Prostate gland (tissue), 2 donors: ENCODE measurements around the gene NRF1. TPM values are rescaled to one million over a fixed set of nuclear protein-coding genes. Genes with fewer than 3 reads are reported as not detected.

Experiments used
- DNase-seq: peaks from one replicate; pipeline ENCODE4 v3.0.0-alpha.2; 2019; ENCODE audit warnings: low spot score
- H3K27ac ChIP-seq, 2 donors: fragments of 200-600 bp; sonication (generic); 2 replicates each; pipeline ENCODE4 v1.5.1; 2017 to 2019
- H3K27me3 ChIP-seq: fragments of 200-600 bp; sonication (generic); replicated peaks from 2 replicates; pipeline ENCODE4 v1.5.1; 2019; ENCODE audit not compliant: insufficient read depth
- H3K36me3 ChIP-seq, 2 donors: fragments of 200-600 bp; sonication (generic); 1 replicate in 1 of 2; 2 replicates in 1 of 2; pipeline versions ENCODE4 v1.5.1 to v1.8.1; 2017 to 2019
- H3K4me1 ChIP-seq: fragments of 200-600 bp; sonication (generic); replicated peaks from 2 replicates; pipeline ENCODE4 v1.5.1; 2019
- H3K4me3 ChIP-seq, 2 donors: fragments of 200-600 bp; sonication (generic); 2 replicates each; pipeline ENCODE4 v1.5.1; 2017 to 2019
- H3K9me3 ChIP-seq: fragments of 200-600 bp; sonication (generic); 2 replicates; pipeline ENCODE4 v1.5.1; 2017
- POLR2A ChIP-seq: fragments of 450-650 bp; IDR thresholded peaks from one replicate; pipeline ENCODE4 v1.6.1; 2016; ENCODE audit warnings: antibody characterized with exemption, mild to moderate bottlenecking
- POLR2AphosphoS5 ChIP-seq: sonication (generic); formaldehyde crosslinking; IDR thresholded peaks from one replicate; pipeline ENCODE4 v1.6.1; 2017; ENCODE audit warnings: antibody characterized with exemption
- WGBS: methylation state at CpG from one replicate; pipeline ENCODE4 v1.1.5; 2018; 5-methylcytosine and 5-hydroxymethylcytosine counted together
- intact Hi-C: fragments of 100-400 bp; cut with DNase I; formaldehyde crosslinking; loops from one replicate; pipeline ENCODE4 v1.14.2; 2022
- total RNA-seq, 2 donors: library from RNA; depleted of rRNA; stranded (reverse); fragments of >200 nt; gene quantifications; one replicate each; pipeline ENCODE4 v1.1.0, GENCODE V29; 2016
- TF ChIP-seq, protein P1 (sequence below), 4 experiments: fragments of 200-600 bp in 2 of 4; fragments of 450-650 bp in 2 of 4; sonication (generic) in 2 of 4; IDR thresholded peaks; 1 replicate in 3 of 4; 2 replicates in 1 of 4; pipeline ENCODE4 v1.5.1; 2016 to 2019; ENCODE audit warnings: antibody characterized with exemption in 4 of 4, mild to moderate bottlenecking in 2 of 4, moderate library complexity in 2 of 4

Gene NRF1
- total RNA-seq, 2 donors from 2014 or later = 22.3 to 27.0 TPM

DNA sequence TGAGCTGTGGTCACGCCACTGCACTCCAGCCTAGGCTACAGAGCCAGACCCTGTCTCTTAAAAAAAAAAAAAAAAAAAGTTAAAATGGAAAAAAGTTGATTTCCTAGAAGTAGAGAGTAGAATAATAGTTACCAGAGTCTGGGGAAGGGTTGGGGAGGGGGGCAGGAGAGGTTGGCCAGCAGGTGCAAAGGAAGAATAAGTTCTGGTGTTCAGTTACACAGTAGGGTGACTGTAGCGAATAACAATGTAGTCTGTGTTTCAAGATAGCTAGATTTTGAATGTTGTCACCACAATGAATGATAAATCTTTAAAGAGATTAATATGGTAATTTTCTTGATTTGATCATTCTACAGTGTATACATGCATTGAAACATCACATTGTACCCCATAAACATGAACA is 142.9 kb downstream of the NRF1 start:
- Histone ChIP-seq H3K4me1 (no peaks in the 10 kb centered on the region), H3K27ac (no peak overlapping the region), H3K4me3 (no peak overlapping the region), H3K36me3 (no peaks in the 10 kb centered on the region), H3K27me3 (no peaks in the 10 kb centered on the region), H3K9me3 (no peaks in the 10 kb centered on the region)
- WGBS = 100% methylated on average over 2 of the region's 2 CpGs
- intact Hi-C loops = no loop called here
- DNase-seq = no peak
- no peak for TF ChIP-seq POLR2AphosphoS5
- TF ChIP-seq, protein P1, sequence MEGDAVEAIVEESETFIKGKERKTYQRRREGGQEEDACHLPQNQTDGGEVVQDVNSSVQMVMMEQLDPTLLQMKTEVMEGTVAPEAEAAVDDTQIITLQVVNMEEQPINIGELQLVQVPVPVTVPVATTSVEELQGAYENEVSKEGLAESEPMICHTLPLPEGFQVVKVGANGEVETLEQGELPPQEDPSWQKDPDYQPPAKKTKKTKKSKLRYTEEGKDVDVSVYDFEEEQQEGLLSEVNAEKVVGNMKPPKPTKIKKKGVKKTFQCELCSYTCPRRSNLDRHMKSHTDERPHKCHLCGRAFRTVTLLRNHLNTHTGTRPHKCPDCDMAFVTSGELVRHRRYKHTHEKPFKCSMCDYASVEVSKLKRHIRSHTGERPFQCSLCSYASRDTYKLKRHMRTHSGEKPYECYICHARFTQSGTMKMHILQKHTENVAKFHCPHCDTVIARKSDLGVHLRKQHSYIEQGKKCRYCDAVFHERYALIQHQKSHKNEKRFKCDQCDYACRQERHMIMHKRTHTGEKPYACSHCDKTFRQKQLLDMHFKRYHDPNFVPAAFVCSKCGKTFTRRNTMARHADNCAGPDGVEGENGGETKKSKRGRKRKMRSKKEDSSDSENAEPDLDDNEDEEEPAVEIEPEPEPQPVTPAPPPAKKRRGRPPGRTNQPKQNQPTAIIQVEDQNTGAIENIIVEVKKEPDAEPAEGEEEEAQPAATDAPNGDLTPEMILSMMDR (IDR thresholded peaks at IDR 0.05) = no peak
- TF ChIP-seq POLR2A = no peak

DNA sequence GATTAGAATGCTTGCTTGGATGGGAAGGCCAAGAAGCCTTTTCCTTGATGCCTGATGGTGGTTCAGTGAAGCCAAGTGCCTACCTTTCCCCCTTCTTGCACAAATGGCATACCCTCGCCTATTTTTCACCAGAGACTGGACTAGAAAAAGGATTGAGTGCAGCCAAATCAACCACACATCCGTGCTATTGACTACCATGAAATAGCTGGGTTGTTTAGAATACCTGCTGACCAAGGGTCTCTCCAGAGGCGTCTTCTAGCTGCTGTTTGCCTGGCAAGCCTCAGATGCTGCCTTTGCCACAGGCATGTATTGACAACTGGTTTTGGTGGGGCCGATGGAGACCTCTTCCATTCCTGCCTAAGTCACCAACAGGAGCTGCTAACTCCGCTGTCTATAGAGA is 146.5 kb downstream of the NRF1 start:
- WGBS = 96% methylated on average over 5 of the region's 5 CpGs
- H3K4me1 ChIP-seq = no peaks in the 10 kb centered on the region
- no peaks in the 10 kb centered on the region for H3K36me3 ChIP-seq
- no peaks in the 10 kb centered on the region for H3K27me3 ChIP-seq
- H3K4me3 ChIP-seq = no peak overlapping the region
- H3K27ac ChIP-seq = no peak overlapping the region
- intact Hi-C loops = no loop called here
- no peak for DNase-seq
- TF ChIP-seq POLR2AphosphoS5 (no peak), POLR2A (no peak)
- TF ChIP-seq, protein P1 (IDR thresholded peaks at IDR 0.05) = no peak
- no peaks in the 10 kb centered on the region for H3K9me3 ChIP-seq

DNA sequence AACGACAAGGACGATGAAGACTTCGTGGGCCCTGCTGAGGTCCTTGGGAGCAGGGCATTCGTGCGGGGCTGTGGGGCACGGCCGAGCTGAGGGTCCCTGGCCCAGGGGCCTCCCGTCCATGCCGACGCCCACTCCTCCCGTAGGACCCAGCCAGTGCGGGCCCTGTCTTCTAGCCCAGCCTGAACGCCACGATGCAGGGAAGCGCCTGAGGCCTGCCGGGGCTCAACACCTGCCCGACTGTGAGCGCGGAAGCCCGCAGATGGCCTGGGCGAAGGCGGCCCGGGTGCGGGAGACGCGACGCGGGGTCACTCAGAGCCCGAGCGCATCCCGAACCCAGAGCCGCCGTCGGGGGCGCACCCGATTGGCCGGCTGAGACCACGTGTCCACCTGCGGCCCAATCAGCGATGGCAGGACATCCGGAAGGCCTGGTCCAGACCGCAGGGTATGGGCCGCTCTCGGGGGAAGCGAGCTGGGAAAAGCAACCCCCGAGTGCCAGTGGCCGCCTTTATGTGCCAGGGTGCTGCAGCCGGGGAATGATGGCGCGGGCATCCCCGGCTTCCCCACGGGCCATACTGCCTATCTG is 151.0 kb downstream of the NRF1 start:
- 96% methylated on average over 43 of the region's 52 CpGs for WGBS
- intact Hi-C loops = no loop called here

DNA sequence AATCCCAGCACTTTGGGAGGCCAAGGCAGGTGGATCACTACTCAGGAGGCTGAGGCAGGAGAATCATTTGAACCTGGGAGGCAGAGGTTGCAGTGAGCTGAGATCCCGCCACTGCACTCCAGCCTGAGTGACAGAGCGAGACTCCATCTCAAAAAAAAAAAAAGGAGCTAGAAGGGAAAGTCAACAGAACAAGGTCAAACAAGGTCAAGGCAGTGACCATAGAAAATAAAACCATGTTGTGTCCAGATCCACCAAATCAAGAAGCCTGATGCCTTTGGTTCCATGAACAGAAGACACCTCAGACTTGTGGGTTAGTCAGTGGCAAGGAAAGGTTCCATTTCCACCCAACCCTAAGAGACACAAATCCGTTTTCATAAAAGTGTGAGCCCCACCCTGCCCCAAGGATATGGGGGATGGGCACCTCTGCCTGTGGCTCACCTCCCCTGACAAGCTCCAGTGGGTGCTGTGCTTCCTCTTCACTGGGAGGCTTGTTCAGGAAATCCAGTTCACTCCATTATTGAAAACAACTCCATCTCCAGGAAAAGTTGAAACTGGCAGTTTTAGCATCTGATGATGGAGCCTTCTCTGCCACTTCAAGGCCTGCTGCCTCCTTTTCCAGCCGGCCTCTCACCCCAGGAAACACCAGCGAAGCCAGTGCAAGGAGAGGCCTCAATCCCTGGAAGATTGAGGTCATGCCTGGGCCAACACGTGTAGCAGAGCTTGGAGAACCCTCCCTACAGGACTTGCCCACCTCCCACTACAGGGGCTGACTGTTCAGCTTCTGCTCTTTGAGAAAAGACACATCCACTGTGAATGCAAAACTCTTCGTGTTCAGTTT is 152.9 kb downstream of the NRF1 start:
- Histone ChIP-seq H3K27me3 (no peaks in the 10 kb centered on the region), H3K27ac (no peak overlapping the region), H3K36me3 (no peaks in the 10 kb centered on the region), H3K4me1 (no peaks in the 10 kb centered on the region), H3K9me3 (no peaks in the 10 kb centered on the region), H3K4me3 (no peak overlapping the region)
- DNase-seq = no peak
- intact Hi-C loops = no loop called here
- 82% methylated on average over 7 of the region's 7 CpGs for WGBS
- TF ChIP-seq, protein P1 (IDR thresholded peaks at IDR 0.05) = no peak
- no peak for TF ChIP-seq POLR2AphosphoS5
- no peak for TF ChIP-seq POLR2A

More for the DNA sequence above, 151.0 kb downstream of the NRF1 start:
- DNase-seq = no peak
- H3K36me3 ChIP-seq = no peaks in the 10 kb centered on the region
- no peak overlapping the region for H3K27ac ChIP-seq
- no peak for TF ChIP-seq POLR2AphosphoS5
- TF ChIP-seq, protein P1 (IDR thresholded peaks at IDR 0.05) = no peak
- TF ChIP-seq POLR2A = no peak
- H3K9me3 ChIP-seq = no peaks in the 10 kb centered on the region
- H3K4me3 ChIP-seq = no peak overlapping the region
- no peaks in the 10 kb centered on the region for H3K4me1 ChIP-seq
- no peaks in the 10 kb centered on the region for H3K27me3 ChIP-seq
